ENCODE results near the gene FXYD1. TPM values are rescaled to one million over a fixed set of nuclear protein-coding genes. Genes with fewer than 3 reads are reported as not detected.

FXYD1 gene
- total and polyA plus RNA-seq, 2 donors (not counting 3 experiments of a cell fraction or from before 2014, with no cell fraction given), result not detected

DNA sequence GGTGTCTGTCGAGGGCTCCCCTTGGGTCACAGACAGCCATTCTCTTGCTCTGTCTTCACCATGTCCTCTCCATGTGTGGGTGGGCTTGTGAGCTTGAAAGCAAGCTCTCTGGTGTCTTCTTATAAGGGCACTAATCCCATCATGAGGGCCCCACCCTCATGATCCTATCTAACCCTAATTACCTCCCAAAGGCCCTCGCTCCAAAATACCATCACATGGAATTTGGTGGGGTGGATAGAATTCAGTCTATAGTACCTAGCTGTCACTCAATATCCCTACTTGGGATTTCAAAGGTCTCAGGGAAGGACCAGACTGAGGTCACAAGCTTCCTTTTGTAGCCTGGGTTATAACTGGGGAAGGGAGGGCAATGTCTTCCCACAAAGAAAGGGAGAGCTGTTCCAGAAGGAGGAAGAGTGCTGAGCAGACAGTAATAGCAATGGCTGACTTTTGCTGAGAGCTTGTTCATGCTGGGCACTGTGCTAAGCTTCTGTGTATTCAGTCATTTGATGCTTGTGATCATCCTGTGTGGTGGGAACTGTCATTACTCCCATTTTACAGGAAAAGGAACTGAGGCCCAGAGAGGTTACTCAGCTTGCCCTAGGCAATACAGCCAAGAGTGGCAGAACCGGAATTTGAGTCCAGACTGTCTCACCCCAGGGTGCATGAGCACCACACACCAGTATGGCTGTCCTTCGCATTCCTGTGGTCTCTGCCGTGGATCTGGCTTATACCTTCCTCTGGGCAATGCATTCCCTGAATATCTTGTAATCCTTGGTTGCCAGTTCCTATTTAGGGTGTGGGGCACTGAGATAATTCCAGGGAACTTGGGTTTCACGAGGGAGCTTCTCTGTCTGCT lies 24.1 kb downstream of the FXYD1 start:
- Histone ChIP-seq H2AFZ (ENCODE audit: low read depth, low read length) (no peak overlapping the region), H3K9me3 (replicated peaks; ENCODE audit: control insufficient read depth, insufficient read depth, low read length) (peaks cover 5% of the 10 kb centered on the region), H3K4me3 (replicated peaks in 1 of 3; ENCODE audit: insufficient read depth in 1 of 3, low read depth in 1 of 3, low read length in 3 of 3) (no peak overlapping the region), H3K9ac (replicated peaks; ENCODE audit: extremely low read depth, insufficient read depth, low read length) (no peak overlapping the region), H3K9me1 (replicated peaks; ENCODE audit: control insufficient read depth, extremely low read depth, insufficient read depth, low read length) (no peaks in the 10 kb centered on the region), H3K4me2 (ENCODE audit: insufficient read depth, low read length) (no peak overlapping the region), H3K4me1 (ENCODE audit: control insufficient read depth, extremely low read depth, insufficient read depth, low read length) (no peaks in the 10 kb centered on the region), H3K36me3 (ENCODE audit: control insufficient read depth in 2 of 2, extremely low read depth in 1 of 2, insufficient read depth in 2 of 2, low read length in 2 of 2) (peaks cover 34 to 42% of the 10 kb centered on the region in 2 experiments), H3K79me2 (ENCODE audit: control insufficient read depth, insufficient read depth, low read length) (peaks cover 10% of the 10 kb centered on the region), H3K27ac (ENCODE audit: insufficient read depth, low read depth, low read length) (no peak overlapping the region), H3K27me3 (ENCODE audit: control insufficient read depth in 2 of 2, insufficient read depth in 2 of 2, low read length in 2 of 2) (no peaks in the 10 kb centered on the region), H4K20me1 (replicated peaks; ENCODE audit: control insufficient read depth, extremely low read depth, insufficient read depth, low read length) (no peaks in the 10 kb centered on the region)
- dilution Hi-C loops (cut with MboI; ENCODE audit: extremely low pct_ligation_motif_present, low sequenced_read_pairs), result no loop called here
- CTCF ChIA-PET, result interaction anchor here (1.3 kb wide), 1 partner anchor 9 kb away, joined by 5 read pairs; the partner anchor contains the start of gene FXYD5
- intact Hi-C loops (cut with micrococcal nuclease), result no loop called here
- DNase-seq (ENCODE audit: low read depth, low spot score) (no peak), FAIRE-seq (no peak)
- no peak for TF ChIP-seq EZH2 (IDR thresholded peaks at IDR 0.05; ENCODE audit: borderline replicate concordance, low read depth, low read length, severe bottlenecking)
- no peak for TF ChIP-seq JUN (IDR thresholded peaks at IDR 0.05; ENCODE audit: borderline replicate concordance, insufficient read depth, insufficient read length, low read depth)
- TF ChIP-seq, protein P1, sequence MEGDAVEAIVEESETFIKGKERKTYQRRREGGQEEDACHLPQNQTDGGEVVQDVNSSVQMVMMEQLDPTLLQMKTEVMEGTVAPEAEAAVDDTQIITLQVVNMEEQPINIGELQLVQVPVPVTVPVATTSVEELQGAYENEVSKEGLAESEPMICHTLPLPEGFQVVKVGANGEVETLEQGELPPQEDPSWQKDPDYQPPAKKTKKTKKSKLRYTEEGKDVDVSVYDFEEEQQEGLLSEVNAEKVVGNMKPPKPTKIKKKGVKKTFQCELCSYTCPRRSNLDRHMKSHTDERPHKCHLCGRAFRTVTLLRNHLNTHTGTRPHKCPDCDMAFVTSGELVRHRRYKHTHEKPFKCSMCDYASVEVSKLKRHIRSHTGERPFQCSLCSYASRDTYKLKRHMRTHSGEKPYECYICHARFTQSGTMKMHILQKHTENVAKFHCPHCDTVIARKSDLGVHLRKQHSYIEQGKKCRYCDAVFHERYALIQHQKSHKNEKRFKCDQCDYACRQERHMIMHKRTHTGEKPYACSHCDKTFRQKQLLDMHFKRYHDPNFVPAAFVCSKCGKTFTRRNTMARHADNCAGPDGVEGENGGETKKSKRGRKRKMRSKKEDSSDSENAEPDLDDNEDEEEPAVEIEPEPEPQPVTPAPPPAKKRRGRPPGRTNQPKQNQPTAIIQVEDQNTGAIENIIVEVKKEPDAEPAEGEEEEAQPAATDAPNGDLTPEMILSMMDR (IDR thresholded peaks at IDR 0.05; ENCODE audit: extremely low read depth in 1 of 2, insufficient read depth in 1 of 2, low read depth in 1 of 2, low read length in 2 of 2), result no peak
- POLR2A ChIA-PET, result interaction anchor here (0.9 kb wide), 1 partner anchor 13 kb away, joined by 3 read pairs; no protein-coding TSS in a partner anchor
- no TSS peak for BruUV-seq (replicated peaks)

DNA sequence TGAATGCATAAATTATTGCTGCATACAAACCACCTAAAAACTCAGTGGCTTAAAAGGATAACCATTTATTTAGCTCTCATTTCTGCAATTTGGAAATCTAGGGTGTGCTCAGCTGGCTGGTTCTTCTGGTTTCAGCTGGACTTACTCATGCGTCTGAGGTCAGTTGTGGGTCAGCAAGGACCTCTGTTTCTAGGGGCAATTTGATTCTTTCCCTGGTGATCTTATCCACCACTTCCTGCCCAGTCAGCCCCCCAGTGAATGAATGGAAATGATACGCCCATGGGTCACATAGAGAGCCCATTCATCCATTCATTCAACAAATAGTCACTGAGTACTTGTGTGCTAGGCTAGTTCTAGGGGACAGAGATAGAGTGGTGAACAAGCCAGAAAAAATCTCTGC lies 25.8 kb downstream of the FXYD1 start:
- peak; percentile 39 for TF ChIP-seq POLR2AphosphoS5 (IDR thresholded peaks at IDR 0.05; ENCODE audit: insufficient read depth, low read depth, low read length)
- TF ChIP-seq JUN (IDR thresholded peaks at IDR 0.05; ENCODE audit: borderline replicate concordance, insufficient read depth, insufficient read length, low read depth), result no peak
- TF ChIP-seq, protein P2, sequence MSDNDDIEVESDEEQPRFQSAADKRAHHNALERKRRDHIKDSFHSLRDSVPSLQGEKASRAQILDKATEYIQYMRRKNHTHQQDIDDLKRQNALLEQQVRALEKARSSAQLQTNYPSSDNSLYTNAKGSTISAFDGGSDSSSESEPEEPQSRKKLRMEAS (IDR thresholded peaks at IDR 0.05; ENCODE audit: insufficient read depth, insufficient read length), result no peak
- no peak for TF ChIP-seq EZH2 (IDR thresholded peaks at IDR 0.05; ENCODE audit: borderline replicate concordance, low read depth, low read length, severe bottlenecking)
- peak; percentile 78 for TF ChIP-seq GATA2 (IDR thresholded peaks at IDR 0.05; ENCODE audit: insufficient read depth, insufficient read length, low read depth, low read length)
- TF ChIP-seq POLR2A (IDR thresholded peaks at IDR 0.05; ENCODE audit: low read depth, low read length), result no peak
- TF ChIP-seq FOS (IDR thresholded peaks at IDR 0.05; ENCODE audit: borderline replicate concordance, insufficient read depth, low read length), result peak; percentile 78
- TF ChIP-seq, protein P1 (IDR thresholded peaks at IDR 0.05; ENCODE audit: extremely low read depth in 1 of 2, insufficient read depth in 1 of 2, low read depth in 1 of 2, low read length in 2 of 2), result no peak
- no peak for TF ChIP-seq MYC (IDR thresholded peaks at IDR 0.05; ENCODE audit: low read depth, low read length)
- no peaks in the 10 kb centered on the region for H4K20me1 ChIP-seq (replicated peaks; ENCODE audit: control insufficient read depth, extremely low read depth, insufficient read depth, low read length)
- peaks cover 28 to 33% of the 10 kb centered on the region in 2 experiments for H3K36me3 ChIP-seq (ENCODE audit: control insufficient read depth in 2 of 2, extremely low read depth in 1 of 2, insufficient read depth in 2 of 2, low read length in 2 of 2)
- DNase-seq (ENCODE audit: low read depth, low spot score) (no peak), FAIRE-seq (no peak)
- POLR2A ChIA-PET, result no interaction called here
- H3K4me1 ChIP-seq (ENCODE audit: control insufficient read depth, extremely low read depth, insufficient read depth, low read length), result no peaks in the 10 kb centered on the region
- no peak overlapping the region for H2AFZ ChIP-seq (ENCODE audit: low read depth, low read length)
- intact Hi-C loops (cut with micrococcal nuclease), result no loop called here
- no peak overlapping the region for H3K27ac ChIP-seq (ENCODE audit: insufficient read depth, low read depth, low read length)
- H3K9ac ChIP-seq (replicated peaks; ENCODE audit: extremely low read depth, insufficient read depth, low read length), result no peak overlapping the region
- CTCF ChIA-PET, result no interaction called here
- dilution Hi-C loops (cut with MboI; ENCODE audit: extremely low pct_ligation_motif_present, low sequenced_read_pairs), result no loop called here
- H3K79me2 ChIP-seq (ENCODE audit: control insufficient read depth, insufficient read depth, low read length), result peaks cover 9% of the 10 kb centered on the region
- H3K9me1 ChIP-seq (replicated peaks; ENCODE audit: control insufficient read depth, extremely low read depth, insufficient read depth, low read length), result no peaks in the 10 kb centered on the region
- no TSS peak for BruUV-seq (replicated peaks)
- no peaks in the 10 kb centered on the region for H3K27me3 ChIP-seq (ENCODE audit: control insufficient read depth in 2 of 2, insufficient read depth in 2 of 2, low read length in 2 of 2)
- H3K9me3 ChIP-seq (replicated peaks; ENCODE audit: control insufficient read depth, insufficient read depth, low read length), result peaks cover 5% of the 10 kb centered on the region
- no peak overlapping the region for H3K4me3 ChIP-seq (replicated peaks in 1 of 3; ENCODE audit: insufficient read depth in 1 of 3, low read depth in 1 of 3, low read length in 3 of 3)
- H3K4me2 ChIP-seq (ENCODE audit: insufficient read depth, low read length), result no peak overlapping the region
